ENCODE measurements around the gene MAD2L2. TPM values are rescaled to one million over a fixed set of nuclear protein-coding genes. Genes with fewer than 3 reads are reported as not detected.
"Not testable (repeated sequence)": the region's sequence is repeated elsewhere in the genome, so short reads cannot be mapped to it uniquely, and the experiment has no call there.

The MAD2L2 gene
- total and polyA plus RNA-seq, 9 donors = 25.1 to 39.9 (median 32.1) TPM

GRCh38 chr1:11648039-11648438 lies 32.9 kb downstream of the MAD2L2 start:
- WGBS (ENCODE audit: insufficient coverage) = 82% methylated on average over 3 of the region's 6 CpGs
- Histone ChIP-seq H3K27me3 (ENCODE audit: control insufficient read depth, insufficient read depth, low read length) (peaks cover 49% of the 10 kb centered on the region), H3K36me3 (ENCODE audit: control insufficient read depth, insufficient read depth, low read length) (no peaks in the 10 kb centered on the region), H3K9me3 (replicated peaks; ENCODE audit: control insufficient read depth, low read depth, low read length) (no peaks in the 10 kb centered on the region), H3K4me1 (ENCODE audit: control insufficient read depth, insufficient read depth, low read length) (peaks cover 20% of the 10 kb centered on the region), H3K4me3 (ENCODE audit: low read length) (no peak overlapping the region), H3K27ac (ENCODE audit: low read length) (no peak overlapping the region)
- peak; percentile 60 for DNase-seq

- no peak overlapping the region for H3K27ac ChIP-seq (ENCODE audit: low read length)
- H3K36me3 ChIP-seq (ENCODE audit: control insufficient read depth, insufficient read depth, low read length) = no peaks in the 10 kb centered on the region
- H3K9me3 ChIP-seq (replicated peaks; ENCODE audit: control insufficient read depth, low read depth, low read length) = no peaks in the 10 kb centered on the region
- peaks cover 20% of the 10 kb centered on the region for H3K4me1 ChIP-seq (ENCODE audit: control insufficient read depth, insufficient read depth, low read length)
- DNase-seq = no peak
- H3K27me3 ChIP-seq (ENCODE audit: control insufficient read depth, insufficient read depth, low read length) = peaks cover 42% of the 10 kb centered on the region
- H3K4me3 ChIP-seq (ENCODE audit: low read length) = no peak overlapping the region
- 86% methylated on average over 2 of the region's 7 CpGs for WGBS (ENCODE audit: insufficient coverage)
These were observed 33.6 kb downstream of the MAD2L2 start for GRCh38 chr1:11647333-11647732.

- no peak overlapping the region for H3K4me3 ChIP-seq (ENCODE audit: low read length)
- 77% methylated on average over 9 of the region's 9 CpGs for WGBS (ENCODE audit: insufficient coverage)
- no peaks in the 10 kb centered on the region for H3K36me3 ChIP-seq (ENCODE audit: control insufficient read depth, insufficient read depth, low read length)
- no peaks in the 10 kb centered on the region for H3K9me3 ChIP-seq (replicated peaks; ENCODE audit: control insufficient read depth, low read depth, low read length)
- DNase-seq = no peak
- peaks cover 20% of the 10 kb centered on the region for H3K4me1 ChIP-seq (ENCODE audit: control insufficient read depth, insufficient read depth, low read length)
- peaks cover 37% of the 10 kb centered on the region for H3K27me3 ChIP-seq (ENCODE audit: control insufficient read depth, insufficient read depth, low read length)
- H3K27ac ChIP-seq (ENCODE audit: low read length) = no peak overlapping the region
These were observed 34.6 kb downstream of the MAD2L2 start for GRCh38 chr1:11646317-11646716.

- WGBS (ENCODE audit: insufficient coverage) = 29% methylated on average over 3 of the region's 8 CpGs
- no peaks in the 10 kb centered on the region for H3K36me3 ChIP-seq (ENCODE audit: control insufficient read depth, insufficient read depth, low read length)
- H3K27me3 ChIP-seq (ENCODE audit: control insufficient read depth, insufficient read depth, low read length) = peaks cover 32% of the 10 kb centered on the region
- H3K4me3 ChIP-seq (ENCODE audit: low read length) = no peak overlapping the region
- peaks cover 20% of the 10 kb centered on the region for H3K4me1 ChIP-seq (ENCODE audit: control insufficient read depth, insufficient read depth, low read length)
- H3K9me3 ChIP-seq (replicated peaks; ENCODE audit: control insufficient read depth, low read depth, low read length) = no peaks in the 10 kb centered on the region
- H3K27ac ChIP-seq (ENCODE audit: low read length) = no peak overlapping the region
- peak; percentile 73 for DNase-seq
These were observed 35.2 kb downstream of the MAD2L2 start for GRCh38 chr1:11645670-11646265.

- Histone ChIP-seq H3K4me3 (ENCODE audit: low read length) (no peak overlapping the region), H3K27me3 (ENCODE audit: control insufficient read depth, insufficient read depth, low read length) (peaks cover 27% of the 10 kb centered on the region), H3K27ac (ENCODE audit: low read length) (no peak overlapping the region), H3K36me3 (ENCODE audit: control insufficient read depth, insufficient read depth, low read length) (no peaks in the 10 kb centered on the region), H3K4me1 (ENCODE audit: control insufficient read depth, insufficient read depth, low read length) (peaks cover 20% of the 10 kb centered on the region), H3K9me3 (replicated peaks; ENCODE audit: control insufficient read depth, low read depth, low read length) (no peaks in the 10 kb centered on the region)
- WGBS (ENCODE audit: insufficient coverage) = 90% methylated on average over 2 of the region's 5 CpGs
- DNase-seq = no peak
These were observed 35.7 kb downstream of the MAD2L2 start for GRCh38 chr1:11645270-11645669.

GRCh38 chr1:11643782-11644181 lies 37.2 kb downstream of the MAD2L2 start:
- no peak overlapping the region for H3K4me3 ChIP-seq (ENCODE audit: low read length)
- H3K36me3 ChIP-seq (ENCODE audit: control insufficient read depth, insufficient read depth, low read length) = no peaks in the 10 kb centered on the region
- H3K27ac ChIP-seq (ENCODE audit: low read length) = no peak overlapping the region
- 42% methylated on average over 5 of the region's 5 CpGs for WGBS (ENCODE audit: insufficient coverage)
- H3K9me3 ChIP-seq (replicated peaks; ENCODE audit: control insufficient read depth, low read depth, low read length) = no peaks in the 10 kb centered on the region
- peaks cover 13% of the 10 kb centered on the region for H3K27me3 ChIP-seq (ENCODE audit: control insufficient read depth, insufficient read depth, low read length)
- no peak for DNase-seq
- peaks cover 14% of the 10 kb centered on the region for H3K4me1 ChIP-seq (ENCODE audit: control insufficient read depth, insufficient read depth, low read length)

GRCh38 chr1:11642418-11643017 lies 38.4 kb downstream of the MAD2L2 start:
- not testable (repeated sequence) for H3K9me3 ChIP-seq (replicated peaks; ENCODE audit: control insufficient read depth, low read depth, low read length); H3K27ac ChIP-seq (ENCODE audit: low read length); H3K4me3 ChIP-seq (ENCODE audit: low read length); H3K4me1 ChIP-seq (ENCODE audit: control insufficient read depth, insufficient read depth, low read length); H3K27me3 ChIP-seq (ENCODE audit: control insufficient read depth, insufficient read depth, low read length); H3K36me3 ChIP-seq (ENCODE audit: control insufficient read depth, insufficient read depth, low read length)
- DNase-seq = peak; percentile 68
- 50% methylated on average over 4 of the region's 18 CpGs for WGBS (ENCODE audit: insufficient coverage)

- Histone ChIP-seq H3K4me1 (ENCODE audit: control insufficient read depth, insufficient read depth, low read length) (no peaks in the 10 kb centered on the region), H3K9me3 (replicated peaks; ENCODE audit: control insufficient read depth, low read depth, low read length) (no peaks in the 10 kb centered on the region)
- 67% methylated on average over 3 of the region's 5 CpGs for WGBS (ENCODE audit: insufficient coverage)
These were observed 39.1 kb downstream of the MAD2L2 start for GRCh38 chr1:11641776-11642305.

GRCh38 chr1:11640944-11641343 lies 40.0 kb downstream of the MAD2L2 start:
- DNase-seq = no peak
- H3K4me1 ChIP-seq (ENCODE audit: control insufficient read depth, insufficient read depth, low read length) = no peaks in the 10 kb centered on the region
- no peaks in the 10 kb centered on the region for H3K36me3 ChIP-seq (ENCODE audit: control insufficient read depth, insufficient read depth, low read length)
- no peak overlapping the region for H3K27ac ChIP-seq (ENCODE audit: low read length)
- H3K27me3 ChIP-seq (ENCODE audit: control insufficient read depth, insufficient read depth, low read length) = peaks cover 9% of the 10 kb centered on the region
- no CpG with 5 or more reads among the region's 6 CpGs for WGBS (ENCODE audit: insufficient coverage)
- H3K4me3 ChIP-seq (ENCODE audit: low read length) = no peak overlapping the region
- no peaks in the 10 kb centered on the region for H3K9me3 ChIP-seq (replicated peaks; ENCODE audit: control insufficient read depth, low read depth, low read length)

More at GRCh38 chr1:11641776-11642305, 39.1 kb downstream of the MAD2L2 start:
- Histone ChIP-seq H3K27ac (ENCODE audit: low read length) (no peak overlapping the region), H3K36me3 (ENCODE audit: control insufficient read depth, insufficient read depth, low read length) (no peaks in the 10 kb centered on the region), H3K27me3 (ENCODE audit: control insufficient read depth, insufficient read depth, low read length) (peaks cover 9% of the 10 kb centered on the region), H3K4me3 (ENCODE audit: low read length) (no peak overlapping the region)
- no peak for DNase-seq

GRCh38 chr1:11640101-11640500 lies 40.8 kb downstream of the MAD2L2 start:
- Histone ChIP-seq H3K4me3 (ENCODE audit: low read length) (no peak overlapping the region), H3K27ac (ENCODE audit: low read length) (no peak overlapping the region), H3K27me3 (ENCODE audit: control insufficient read depth, insufficient read depth, low read length) (peaks cover 9% of the 10 kb centered on the region), H3K4me1 (ENCODE audit: control insufficient read depth, insufficient read depth, low read length) (no peaks in the 10 kb centered on the region), H3K36me3 (ENCODE audit: control insufficient read depth, insufficient read depth, low read length) (no peaks in the 10 kb centered on the region), H3K9me3 (replicated peaks; ENCODE audit: control insufficient read depth, low read depth, low read length) (no peaks in the 10 kb centered on the region)
- DNase-seq = no peak
- no CpG with 5 or more reads among the region's 7 CpGs for WGBS (ENCODE audit: insufficient coverage)
